GM18511 (cell line): ENCODE results near the gene ZNF778.

Source experiments
- ATAC-seq: cut with Tn5 transposase; IDR thresholded peaks from one replicate; pipeline ENCODE4 v1.9.1; 2021; ENCODE audit warnings: mild to moderate bottlenecking, moderate library complexity; ENCODE audit not compliant: unreplicated experiment

Gene ZNF778

GRCh38 chr16:89274561-89275283 lies 57.2 kb downstream of the ZNF778 start:
- no peak for ATAC-seq

- ATAC-seq, result no peak
These were observed 57.7 kb downstream of the ZNF778 start for GRCh38 chr16:89275284-89275584.

GRCh38 chr16:89275837-89276720 lies 58.6 kb downstream of the ZNF778 start:
- ATAC-seq, result no peak

- no peak for ATAC-seq
These were observed 59.5 kb downstream of the ZNF778 start for GRCh38 chr16:89277049-89277448.

- no peak for ATAC-seq
These were observed 60.3 kb downstream of the ZNF778 start for GRCh38 chr16:89277641-89278341.

- ATAC-seq, result no peak
These were observed 61.1 kb downstream of the ZNF778 start for GRCh38 chr16:89278441-89279240.

GRCh38 chr16:89279666-89280481 lies 62.4 kb downstream of the ZNF778 start:
- no peak for ATAC-seq

GRCh38 chr16:89280546-89281188 lies 63.2 kb downstream of the ZNF778 start:
- ATAC-seq, result no peak

GRCh38 chr16:89281189-89281577 lies 63.7 kb downstream of the ZNF778 start:
- no peak for ATAC-seq

- no peak for ATAC-seq
These were observed 64.3 kb downstream of the ZNF778 start for GRCh38 chr16:89281829-89282228.

GRCh38 chr16:89282523-89282922 lies 65.0 kb downstream of the ZNF778 start:
- ATAC-seq, result no peak

- no peak for ATAC-seq
These were observed 65.9 kb downstream of the ZNF778 start for GRCh38 chr16:89283449-89283848.

- no peak for ATAC-seq
These were observed 67.9 kb downstream of the ZNF778 start for GRCh38 chr16:89285381-89285780.

GRCh38 chr16:89286096-89286495 lies 68.6 kb downstream of the ZNF778 start:
- ATAC-seq, result no peak
